Suppressor macrophage (primary cell): Measurements from ENCODE around the gene ARHGAP35.

ENCODE experiments used
- DNase-seq, 4 experiments: peaks; one replicate each; pipeline ENCODE4 v3.0.0-alpha.2; 2020 to 2022

ARHGAP35 gene

DNA sequence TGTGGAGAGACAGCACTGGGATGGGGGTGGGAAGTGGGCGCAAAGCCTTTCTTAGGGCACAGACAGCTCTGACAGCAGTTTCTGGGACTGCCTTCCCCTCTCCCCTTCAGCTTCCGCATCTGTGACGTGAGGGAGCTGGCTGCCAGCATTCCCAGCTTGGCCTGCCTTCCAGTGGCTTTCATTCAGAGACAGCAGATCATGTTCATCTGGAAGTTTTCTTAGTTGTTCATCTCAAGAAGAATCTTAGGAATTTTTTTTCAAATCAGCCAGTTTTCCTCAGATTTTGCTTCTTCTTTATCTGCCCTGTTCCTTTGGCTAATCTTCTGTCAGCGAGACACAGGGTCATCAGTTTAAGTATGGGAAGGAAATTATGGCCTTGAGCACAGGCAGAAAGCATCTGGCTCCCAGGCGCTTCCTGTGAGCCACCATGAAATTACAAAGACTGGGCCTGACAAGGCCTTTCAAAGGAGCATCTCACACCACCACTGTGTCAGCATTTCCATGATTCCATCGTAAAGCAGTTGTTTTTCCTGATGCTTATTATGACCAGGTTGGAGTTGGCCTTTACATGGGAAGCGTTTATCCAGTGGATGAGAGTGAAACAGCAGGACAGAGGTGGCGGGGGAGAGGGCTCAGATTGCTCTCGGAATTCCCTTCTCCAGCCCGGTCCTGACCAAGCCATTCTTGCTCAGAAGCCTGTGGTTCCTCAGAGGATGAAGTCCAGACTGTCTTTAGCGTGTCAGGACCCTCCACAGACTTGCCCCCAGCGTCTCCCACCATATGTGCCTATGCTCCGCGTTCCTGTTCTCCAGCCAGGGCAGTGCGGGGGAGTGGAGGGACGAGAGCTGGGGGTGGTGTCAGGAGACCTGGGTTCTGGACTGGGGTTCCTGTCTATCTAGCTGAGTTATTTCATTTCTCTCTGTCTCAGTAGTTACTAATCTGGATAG is 43.6 kb downstream of the ARHGAP35 start:
- DNase-seq = no peak

DNA sequence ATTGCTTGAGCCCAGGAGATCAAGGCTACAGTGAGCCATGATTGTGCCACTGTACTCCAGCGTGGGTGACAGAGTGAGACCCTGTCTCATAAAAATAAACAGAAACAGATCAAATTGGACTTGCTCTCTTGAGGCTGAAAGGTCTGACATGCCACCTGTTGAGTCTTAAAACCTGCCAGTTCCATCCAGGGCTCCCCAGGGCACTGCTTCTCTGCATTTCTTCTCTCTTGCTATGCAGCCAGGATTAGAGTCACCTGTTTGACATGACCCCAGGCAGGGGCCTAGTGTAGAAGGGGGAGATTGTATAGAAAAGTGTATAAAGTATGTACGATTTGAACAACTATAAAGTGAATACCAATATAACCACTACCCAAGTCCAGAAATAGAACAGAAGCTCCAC is 45.4 kb downstream of the ARHGAP35 start:
- DNase-seq = no peak

DNA sequence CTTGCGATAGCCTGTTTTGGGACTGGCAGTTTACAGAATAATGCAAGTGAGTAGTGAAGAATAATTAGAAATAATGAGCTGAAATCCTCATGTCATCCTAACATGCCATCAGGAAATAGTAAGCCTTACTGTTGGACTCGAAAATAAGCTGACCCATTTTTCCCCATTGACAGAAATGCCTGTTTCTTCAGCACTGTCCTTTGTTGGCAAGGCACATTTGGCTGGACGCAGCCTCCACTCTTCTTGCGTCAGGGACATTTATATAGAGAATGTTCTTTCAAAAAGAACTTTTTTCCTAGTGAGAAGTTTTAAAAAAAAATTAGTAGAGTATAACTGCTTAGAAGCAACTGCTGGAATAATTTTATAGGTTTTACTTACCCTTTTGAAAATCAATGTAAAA is 47.1 kb downstream of the ARHGAP35 start:
- no peak for DNase-seq

DNA sequence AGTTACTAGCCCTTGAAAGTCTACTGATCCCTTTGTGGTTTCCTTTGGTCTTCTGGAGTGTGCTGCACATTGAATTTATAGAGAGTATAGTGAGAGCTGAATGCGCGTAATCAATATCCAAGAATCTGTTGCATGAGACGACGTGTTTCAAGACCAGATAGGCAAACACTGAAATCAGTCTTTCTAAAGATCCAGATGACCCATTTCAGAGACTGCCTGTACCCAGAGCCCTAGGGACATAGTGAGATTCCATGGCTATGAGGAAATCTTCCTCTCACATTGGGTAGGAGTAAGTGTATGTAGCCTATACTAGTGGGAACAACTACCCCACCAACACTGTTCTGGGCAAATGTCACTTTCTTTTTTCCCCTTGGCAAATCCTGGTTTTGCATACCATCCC is 48.6 kb downstream of the ARHGAP35 start:
- DNase-seq = no peak
